SK-N-DZ (cell line): Measurements from ENCODE around the gene FYCO1.

ENCODE experiments used
- small RNA-seq, 2 experiments: library from RNA; depleted of rRNA; stranded (forward); fragments of <200 nt; gene quantifications; one replicate each; pipeline ENCODE3, GENCODE V24; 2014

The FYCO1 gene

Small RNA genes lying within 50 kb of the gene (small RNA-seq; reads per million reads assigned to genes)
- 0 reads per million in 2 experiments for gene RF00019
